Hippocampal formation (tissue), 2 donors: ENCODE measurements around the gene FAM149B1.
"Not testable (repeated sequence)": the region's sequence is repeated elsewhere in the genome, so short reads cannot be mapped to it uniquely, and the experiment has no call there.

Experiments used
- DNase-seq, 2 donors: peaks; one replicate each; lab custom pipeline; 2025; lab: John Stamatoyannopoulos, UW

The FAM149B1 gene

GRCh38 chr10:73167783-73168464 lies at the start of gene FAM149B1, which contains the start of gene ECD:
TSS of gene FAM149B1 (plus strand) at chr10:73168119. CDS start at chr10:73168340, 221 bp downstream.
TSS of gene ECD (minus strand) at chr10:73168008. CDS start at chr10:73163937, 4,071 bp downstream.
- DNase-seq = peak; percentile 79 to 89

- no peak for DNase-seq
These were observed 48.5 kb upstream of the FAM149B1 start for GRCh38 chr10:73119457-73119856.

- no peak for DNase-seq
These were observed 48.0 kb upstream of the FAM149B1 start for GRCh38 chr10:73119952-73120351.

- no peak for DNase-seq
These were observed 41.6 kb upstream of the FAM149B1 start for GRCh38 chr10:73126343-73126742.

- no peak for DNase-seq
These were observed 36.6 kb upstream of the FAM149B1 start for GRCh38 chr10:73131301-73131700.

- DNase-seq = no peak
These were observed 35.8 kb upstream of the FAM149B1 start for GRCh38 chr10:73131913-73132686.

GRCh38 chr10:73134727-73135126 lies 33.2 kb upstream of the FAM149B1 start:
- DNase-seq = no peak

- no peak for DNase-seq
These were observed 31.3 kb upstream of the FAM149B1 start for GRCh38 chr10:73136627-73137026.

GRCh38 chr10:73139251-73139650 lies 28.7 kb upstream of the FAM149B1 start:
- no peak for DNase-seq

GRCh38 chr10:73141603-73142002 lies 26.3 kb upstream of the FAM149B1 start:
- no peak for DNase-seq

GRCh38 chr10:73150633-73151413 lies 17.1 kb upstream of the FAM149B1 start:
- DNase-seq = not testable (repeated sequence)

- DNase-seq = no peak
These were observed 15.9 kb upstream of the FAM149B1 start for GRCh38 chr10:73152009-73152408.

GRCh38 chr10:73156054-73156453 lies 11.9 kb upstream of the FAM149B1 start:
- no peak for DNase-seq

GRCh38 chr10:73159038-73159648 lies 8.8 kb upstream of the FAM149B1 start:
- DNase-seq = peak; percentile 10 to 39

GRCh38 chr10:73161079-73161478 lies 6.8 kb upstream of the FAM149B1 start:
- DNase-seq = no peak

GRCh38 chr10:73161662-73162061 lies 6.3 kb upstream of the FAM149B1 start:
- DNase-seq = no peak

- DNase-seq = no peak
These were observed 4.8 kb upstream of the FAM149B1 start for GRCh38 chr10:73163096-73163495.

- no peak for DNase-seq
These were observed 947 bp upstream of the FAM149B1 start for GRCh38 chr10:73166972-73167371.

GRCh38 chr10:73167458-73167782 lies 499 bp upstream of the FAM149B1 start:
- DNase-seq = no peak

- no peak for DNase-seq
These were observed 515 bp downstream of the FAM149B1 start for GRCh38 chr10:73168465-73168803.

- no peak for DNase-seq
These were observed 1.4 kb downstream of the FAM149B1 start for GRCh38 chr10:73169320-73169719.

- DNase-seq = no peak
These were observed 4.9 kb downstream of the FAM149B1 start for GRCh38 chr10:73172867-73173266.
